Medulla oblongata (tissue), 1 donor: Measurements from ENCODE around the gene SLF1.

Experiments used
- DNase-seq: peaks from one replicate; pipeline ENCODE4 v3.0.0-alpha.2; 2015; ENCODE audit errors: extremely low spot score

The SLF1 gene

DNA sequence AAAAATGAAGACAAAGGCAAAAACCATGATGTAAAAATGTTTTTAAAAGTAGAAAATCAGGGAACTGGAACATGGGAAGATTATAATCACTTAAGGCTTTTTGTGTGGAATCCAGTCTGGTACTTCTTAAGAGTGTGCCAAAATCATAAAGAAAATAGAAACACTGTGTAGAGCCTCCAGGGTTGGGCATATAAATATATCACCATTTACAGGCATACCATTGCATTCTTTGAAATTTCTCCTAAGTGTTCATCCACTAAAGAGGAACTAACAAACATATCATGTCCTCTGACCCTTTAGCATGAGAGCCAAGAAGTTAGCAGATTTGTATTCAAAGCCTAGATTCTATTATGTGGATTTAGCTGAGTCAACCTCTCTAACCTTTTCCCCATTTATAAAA, 93.3 kb downstream of the SLF1 start:
- no peak for DNase-seq

DNA sequence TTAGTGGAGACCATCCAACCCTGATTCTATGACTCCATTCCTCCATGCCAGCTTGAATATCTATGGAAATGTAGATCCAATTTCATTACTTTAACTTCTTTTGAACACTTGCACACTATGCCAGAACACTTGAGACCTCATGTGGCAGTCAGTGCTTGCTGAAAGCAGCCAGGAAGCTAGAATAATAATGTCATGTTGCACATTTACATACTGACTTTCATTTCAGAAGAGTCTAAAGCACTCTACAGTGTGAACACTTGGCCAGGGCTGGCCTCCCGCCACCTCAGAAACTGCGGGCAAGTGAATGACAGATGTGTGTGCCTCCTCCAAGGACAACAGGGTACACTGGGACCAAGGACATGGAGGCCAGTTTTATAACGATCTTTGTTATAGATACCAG, 97.3 kb downstream of the SLF1 start:
- no peak for DNase-seq

DNA sequence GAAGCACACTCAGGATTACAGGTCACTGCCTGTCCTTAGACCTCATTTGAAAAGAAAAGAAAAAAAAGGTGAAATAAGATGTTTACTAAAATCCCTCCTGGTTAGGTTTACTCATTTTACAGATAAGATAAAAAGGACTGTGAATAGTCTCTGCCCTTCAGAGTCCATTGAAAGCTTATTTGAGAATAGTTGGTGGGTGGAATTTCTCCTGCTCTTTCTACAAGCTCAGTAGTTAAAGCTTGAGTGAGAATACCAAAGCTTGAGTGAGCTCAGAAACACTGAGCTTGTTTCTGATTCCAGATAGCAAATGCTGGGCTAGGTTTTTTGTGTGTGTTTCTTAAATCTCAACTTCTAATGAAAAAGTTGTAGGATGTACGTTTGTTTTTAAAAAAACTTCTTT, 106.7 kb downstream of the SLF1 start:
- DNase-seq: no peak

DNA sequence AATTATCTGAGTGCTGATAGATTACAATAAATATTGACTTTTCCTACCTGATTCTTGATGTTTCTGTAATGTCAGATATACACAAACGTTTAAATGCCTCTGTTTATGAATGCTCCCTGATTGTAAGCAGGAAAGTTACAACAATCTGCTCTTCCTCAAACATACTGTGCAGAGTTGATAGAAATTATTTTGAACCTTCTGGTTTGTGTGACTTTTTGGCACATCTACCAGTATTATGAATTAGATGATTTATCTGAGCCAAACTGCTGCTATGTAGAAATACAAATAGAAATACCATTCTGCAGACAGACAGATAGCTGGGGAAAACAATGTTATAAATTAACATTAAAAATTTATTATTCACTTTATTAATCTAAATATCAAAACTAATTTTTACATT, 113.0 kb downstream of the SLF1 start:
- no peak for DNase-seq

DNA sequence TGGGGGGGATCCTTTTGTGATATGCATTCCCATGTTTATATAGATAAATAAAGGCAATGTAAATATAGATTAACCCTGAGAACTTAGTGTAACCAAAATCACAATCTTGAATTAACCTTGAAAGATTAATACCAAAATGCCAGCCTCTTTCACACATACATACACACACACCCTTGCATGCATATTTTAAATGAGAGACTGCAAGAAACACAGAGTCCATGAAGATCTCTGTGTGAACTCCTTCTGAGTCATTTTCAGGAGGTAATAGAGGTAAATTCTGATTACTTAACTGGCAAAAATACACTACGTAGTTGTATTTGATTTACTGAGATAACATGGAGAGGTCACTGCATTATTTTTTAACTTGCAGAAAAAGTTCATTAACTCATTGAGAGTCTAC, 118.0 kb downstream of the SLF1 start:
- no peak for DNase-seq

DNA sequence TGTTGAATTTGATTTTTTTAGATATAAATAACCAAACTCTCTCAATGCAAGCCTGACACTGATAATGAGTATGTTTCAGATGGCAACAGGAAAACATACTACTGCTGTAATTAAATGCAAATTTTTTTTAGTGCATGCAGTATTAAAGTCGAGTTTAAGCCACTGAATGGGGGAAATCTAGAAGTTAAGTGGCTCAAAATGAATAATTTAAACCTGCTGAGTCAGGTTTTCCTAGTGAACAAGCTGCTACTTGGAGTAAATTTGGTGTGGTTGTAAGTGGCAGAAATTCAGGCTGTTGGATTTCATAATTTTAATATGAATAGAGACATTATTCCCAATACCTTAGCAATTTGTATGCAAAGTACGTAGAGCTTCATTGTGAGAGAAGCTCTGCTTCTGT, 121.8 kb downstream of the SLF1 start:
- no peak for DNase-seq

DNA sequence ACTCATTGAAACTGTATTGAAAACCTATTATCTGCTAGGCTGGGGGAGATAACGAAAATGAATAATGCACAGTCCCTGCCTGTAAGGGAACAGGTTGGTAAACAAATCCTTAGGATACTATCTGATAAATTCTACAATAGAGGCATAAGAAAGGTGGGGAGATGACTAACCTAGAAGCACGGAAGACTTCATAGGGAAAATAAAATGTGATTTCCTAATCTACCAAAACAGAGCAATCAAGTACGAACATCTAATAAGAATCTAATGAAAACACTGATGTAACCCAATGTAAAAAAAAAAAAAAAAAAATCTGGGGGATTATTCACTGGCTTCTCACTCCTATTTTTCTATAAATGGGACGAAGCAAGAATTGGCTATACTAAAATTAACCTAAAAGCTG, 124.4 kb downstream of the SLF1 start:
- DNase-seq: no peak

DNA sequence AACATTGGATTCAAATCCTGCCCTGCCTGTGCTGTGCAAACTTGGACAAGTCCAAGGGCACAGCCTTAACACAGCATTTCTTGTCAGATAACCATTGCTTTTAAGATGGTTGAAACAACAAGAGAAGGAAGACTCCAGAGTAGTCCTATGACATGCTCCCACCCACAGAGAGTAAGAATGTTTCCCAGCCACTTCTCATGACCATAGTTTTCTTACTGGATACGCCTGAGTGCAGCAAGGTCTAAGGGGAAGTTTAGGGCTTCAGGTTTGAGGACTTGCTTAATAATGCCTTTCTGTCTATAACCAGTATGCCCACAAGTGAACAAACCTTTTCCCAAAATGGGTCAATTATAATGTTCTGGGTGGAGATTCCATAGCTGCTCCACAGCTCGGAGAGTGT, 126.4 kb downstream of the SLF1 start:
- DNase-seq: no peak

DNA sequence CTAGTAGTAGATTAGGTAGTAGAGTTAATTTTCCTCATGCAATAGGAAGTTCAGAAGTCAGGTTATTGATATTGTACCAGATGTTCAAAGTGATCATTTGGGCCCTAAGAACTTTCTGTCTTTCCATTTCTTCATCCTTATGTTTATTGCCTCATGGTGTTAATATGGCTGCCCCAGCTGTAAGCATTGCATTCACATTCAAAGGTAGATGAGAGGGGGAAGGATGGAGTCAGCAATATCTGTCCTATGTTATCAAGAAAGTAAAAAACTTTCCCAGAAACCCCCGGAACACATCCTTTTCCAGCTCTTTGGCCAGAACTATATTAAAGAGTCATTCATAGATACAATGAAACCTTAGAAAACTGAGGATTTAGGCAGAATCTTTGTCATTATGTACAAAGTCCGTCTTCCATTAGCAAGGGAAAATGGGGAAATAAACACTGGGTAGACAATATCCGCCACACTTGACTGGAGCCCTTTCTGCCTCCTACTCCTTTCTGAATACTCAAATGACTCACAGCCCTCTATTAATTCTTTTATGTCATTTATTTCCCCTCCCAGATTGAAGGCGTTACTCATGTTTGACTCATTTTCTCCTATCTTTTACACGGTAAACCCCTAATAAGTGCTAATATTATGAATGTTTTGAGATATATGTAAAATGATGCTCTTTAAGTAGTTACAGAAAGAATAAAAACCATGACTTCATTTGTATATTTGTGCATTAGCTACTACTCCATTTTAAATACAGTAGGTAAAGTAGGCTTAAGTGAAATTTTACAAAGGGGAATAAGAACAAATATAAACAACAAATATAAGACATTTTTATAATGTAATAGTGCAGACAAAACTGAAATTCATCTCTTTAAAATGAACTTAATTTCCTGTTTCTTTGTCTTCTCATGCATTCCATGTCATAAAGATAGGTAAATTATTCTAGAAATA, 127.6 kb downstream of the SLF1 start:
- no peak for DNase-seq

DNA sequence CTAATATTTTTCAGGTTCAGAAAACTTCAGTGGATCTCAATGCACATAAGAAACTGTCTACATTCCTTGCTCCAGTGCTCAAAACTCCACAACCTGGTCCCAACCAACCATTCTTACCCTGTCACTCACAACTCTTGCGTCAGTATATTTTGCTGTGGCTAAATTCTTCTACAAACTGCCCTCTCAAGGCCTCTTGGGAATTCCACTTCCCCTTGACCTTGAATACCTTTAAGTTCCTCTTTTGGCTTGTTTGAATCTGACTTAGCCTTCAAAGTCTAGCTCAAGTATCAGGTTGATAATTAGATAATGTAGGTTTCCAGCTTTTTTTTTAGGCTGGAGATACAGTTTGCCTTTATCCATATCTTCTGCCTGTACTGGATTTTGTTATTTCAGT, 128.3 kb downstream of the SLF1 start:
- DNase-seq: no peak
